ENCODE data around the gene COBL.

- TF ChIP-seq CTCF (IDR thresholded peaks at IDR 0.05): no peak
- no peak for TF ChIP-seq POLR2A (IDR thresholded peaks at IDR 0.05)
Measured at GRCh38 chr7:51317582-51317910, 937 bp upstream of the COBL start.

All from right lobe of liver (tissue), 4 donors.